GM21423 (cell line): ENCODE data around the gene GPALPP1.
"Not testable (repeated sequence)": the region's sequence is repeated elsewhere in the genome, so short reads cannot be mapped to it uniquely, and the experiment has no call there.

Source experiments
- ATAC-seq: cut with Tn5 transposase; IDR thresholded peaks from one replicate; pipeline ENCODE4 v1.9.1; 2021; ENCODE audit warnings: mild to moderate bottlenecking, moderate library complexity; ENCODE audit not compliant: unreplicated experiment

Gene GPALPP1, protein sequence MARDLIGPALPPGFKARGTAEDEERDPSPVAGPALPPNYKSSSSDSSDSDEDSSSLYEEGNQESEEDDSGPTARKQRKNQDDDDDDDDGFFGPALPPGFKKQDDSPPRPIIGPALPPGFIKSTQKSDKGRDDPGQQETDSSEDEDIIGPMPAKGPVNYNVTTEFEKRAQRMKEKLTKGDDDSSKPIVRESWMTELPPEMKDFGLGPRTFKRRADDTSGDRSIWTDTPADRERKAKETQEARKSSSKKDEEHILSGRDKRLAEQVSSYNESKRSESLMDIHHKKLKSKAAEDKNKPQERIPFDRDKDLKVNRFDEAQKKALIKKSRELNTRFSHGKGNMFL

DNA sequence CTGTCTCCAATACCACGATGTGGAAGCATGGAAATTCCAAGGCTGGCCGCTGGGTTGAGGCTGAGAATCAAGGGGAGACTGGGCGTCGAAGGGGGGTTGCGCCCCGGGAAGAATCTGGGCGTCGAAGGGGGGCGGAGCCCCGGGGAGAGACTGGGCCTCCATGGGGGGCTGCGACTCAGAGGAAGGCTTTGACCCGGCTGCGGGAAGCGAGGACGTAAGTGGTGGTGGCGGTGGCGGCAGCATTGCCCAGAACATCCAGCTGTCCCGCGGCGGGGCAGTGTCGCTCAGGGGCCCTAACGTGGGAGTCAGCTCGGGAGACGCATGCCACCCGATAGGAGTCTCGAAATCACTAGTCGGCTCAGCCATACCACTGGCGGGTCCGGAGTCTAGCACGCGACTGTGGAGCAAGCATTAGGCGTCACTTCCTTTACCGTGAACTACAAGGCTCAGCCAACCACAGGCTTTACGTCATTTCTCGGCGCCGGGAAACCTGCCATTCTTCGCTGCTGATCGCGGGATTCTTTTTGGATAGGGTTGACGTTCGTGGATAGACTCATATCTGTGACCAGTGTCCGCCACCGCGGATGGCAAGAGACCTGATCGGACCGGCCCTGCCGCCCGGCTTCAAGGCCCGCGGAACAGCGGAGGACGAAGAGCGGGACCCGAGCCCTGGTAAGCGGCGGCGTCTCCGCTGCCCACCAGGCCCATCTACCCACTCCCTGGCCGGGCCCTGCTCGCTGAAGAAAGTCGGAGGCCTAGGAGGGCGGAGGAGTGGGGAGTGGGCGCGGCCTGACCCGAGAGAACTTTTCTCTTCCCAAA is at the start of gene GPALPP1, which contains the start of gene NUFIP1:
GPALPP1 (plus strand) TSS at position 468 of the 819 bp plus-strand sequence; CDS start at position 585, 117 bp downstream.
NUFIP1 (minus strand) TSS at position 401 of the 819 bp plus-strand sequence; CDS start at position 366, 35 bp downstream.
- peak; percentile 98 for ATAC-seq

DNA sequence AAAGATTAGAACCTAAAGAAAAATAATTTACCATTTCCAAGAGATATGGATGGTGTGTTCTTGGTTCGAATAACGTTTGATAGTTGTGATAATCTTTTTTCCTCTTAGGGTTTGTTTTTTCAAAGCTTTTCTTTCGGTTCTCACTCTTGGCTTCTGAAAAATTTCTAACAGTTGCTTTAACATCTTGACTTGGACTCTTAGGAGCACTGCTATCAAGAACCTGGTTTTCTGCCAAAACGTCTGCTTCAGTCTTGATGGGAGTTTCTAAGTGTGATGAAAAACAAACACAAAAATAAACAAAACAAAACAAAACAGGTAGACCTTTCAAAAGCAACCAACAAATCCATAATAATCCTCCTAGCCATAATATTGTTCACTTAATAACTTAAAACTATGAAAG is 45.9 kb upstream of the GPALPP1 start:
- not testable (repeated sequence) for ATAC-seq

DNA sequence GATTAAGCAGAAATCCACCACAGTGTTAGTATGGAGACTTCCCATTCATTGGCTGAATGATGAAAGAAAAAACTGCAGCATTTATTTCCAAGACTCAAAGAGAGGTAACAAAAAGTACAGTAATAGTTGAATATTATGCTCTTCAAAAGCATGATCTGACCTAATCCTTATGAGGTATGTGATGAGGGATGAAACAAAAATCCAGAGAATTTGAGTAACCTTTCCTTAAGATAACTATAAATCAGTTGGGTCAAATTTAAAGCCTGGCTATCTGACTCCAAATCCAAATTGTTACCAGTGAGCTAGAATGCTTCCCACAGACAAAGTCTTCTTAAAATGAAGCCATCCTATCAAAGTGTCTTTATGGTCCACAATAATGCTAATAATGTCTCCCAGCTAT is 38.2 kb upstream of the GPALPP1 start:
- ATAC-seq = no peak

DNA sequence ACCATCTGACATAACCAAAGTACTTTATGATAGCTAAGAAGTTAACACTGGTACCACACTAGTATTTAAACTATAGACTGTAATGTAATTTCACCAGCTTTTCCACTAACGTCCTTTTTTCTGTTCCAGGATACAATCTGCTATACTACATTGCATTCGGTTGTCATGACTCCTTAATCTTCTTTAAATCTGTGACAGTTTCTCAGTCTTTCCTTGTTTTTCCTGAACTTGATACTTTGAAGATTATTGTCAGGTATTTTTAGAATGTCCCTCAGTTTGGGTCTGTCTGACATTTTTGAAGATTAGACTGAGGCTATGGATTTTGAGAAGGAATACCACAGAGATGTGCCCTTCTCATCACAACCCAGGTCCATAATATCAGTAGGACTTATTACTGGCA is 36.7 kb upstream of the GPALPP1 start:
- ATAC-seq = no peak

DNA sequence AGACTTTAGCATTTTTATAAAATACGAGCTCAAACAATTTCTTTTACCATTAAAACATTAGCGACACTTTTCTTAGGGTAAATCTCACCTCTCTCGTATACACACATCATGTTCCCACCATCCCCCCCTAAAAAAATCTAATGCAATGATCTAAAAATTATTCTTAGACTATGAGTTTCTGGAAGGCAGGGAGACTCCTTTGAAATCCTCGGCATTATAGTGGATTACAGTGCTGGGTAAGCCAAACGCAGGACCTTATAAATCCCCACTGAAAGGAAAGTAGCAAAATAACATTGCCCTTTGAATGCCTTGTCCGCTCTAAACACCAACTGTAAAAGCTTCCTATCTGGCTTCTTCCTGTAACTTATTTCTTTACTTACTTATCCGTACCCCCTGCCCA is 35.1 kb upstream of the GPALPP1 start:
- ATAC-seq = no peak

DNA sequence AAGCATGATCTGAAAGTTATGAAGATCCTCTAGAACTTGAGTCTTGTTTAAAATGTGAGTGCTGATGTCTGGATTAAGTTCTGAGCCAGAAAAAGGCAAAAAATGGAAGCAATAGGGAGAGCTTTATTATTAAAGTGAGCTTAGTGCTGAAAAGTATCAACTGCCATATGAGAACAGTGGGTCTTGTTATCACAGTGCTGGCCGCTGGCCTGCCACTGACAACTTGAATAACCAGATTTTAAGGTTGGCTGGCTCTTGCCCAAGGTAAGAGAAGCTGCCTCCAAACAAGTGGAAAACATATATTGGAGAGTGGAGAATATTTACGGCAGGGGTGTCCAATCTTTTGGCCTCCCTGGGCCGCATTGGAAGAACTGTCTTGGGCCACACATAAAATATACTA is 33.9 kb upstream of the GPALPP1 start:
- ATAC-seq = no peak

DNA sequence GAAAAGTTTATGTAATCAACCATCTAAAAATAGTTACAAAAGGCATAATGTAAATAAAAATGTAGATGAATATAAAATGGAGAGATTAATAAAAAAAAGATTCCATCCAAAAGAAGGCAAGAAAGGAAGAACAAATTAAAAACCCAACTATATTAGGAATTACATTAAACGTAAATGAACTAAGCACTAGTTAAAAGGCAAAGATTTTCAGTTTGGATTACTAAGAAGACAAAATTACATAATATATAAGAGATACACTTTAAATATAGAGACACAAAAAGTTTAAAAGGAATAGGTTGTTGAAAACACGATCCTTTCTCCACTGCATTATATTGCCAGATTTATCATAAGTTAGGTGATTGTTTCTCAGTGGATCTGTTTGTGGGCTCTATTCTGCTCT is 27.3 kb upstream of the GPALPP1 start:
- ATAC-seq = no peak

DNA sequence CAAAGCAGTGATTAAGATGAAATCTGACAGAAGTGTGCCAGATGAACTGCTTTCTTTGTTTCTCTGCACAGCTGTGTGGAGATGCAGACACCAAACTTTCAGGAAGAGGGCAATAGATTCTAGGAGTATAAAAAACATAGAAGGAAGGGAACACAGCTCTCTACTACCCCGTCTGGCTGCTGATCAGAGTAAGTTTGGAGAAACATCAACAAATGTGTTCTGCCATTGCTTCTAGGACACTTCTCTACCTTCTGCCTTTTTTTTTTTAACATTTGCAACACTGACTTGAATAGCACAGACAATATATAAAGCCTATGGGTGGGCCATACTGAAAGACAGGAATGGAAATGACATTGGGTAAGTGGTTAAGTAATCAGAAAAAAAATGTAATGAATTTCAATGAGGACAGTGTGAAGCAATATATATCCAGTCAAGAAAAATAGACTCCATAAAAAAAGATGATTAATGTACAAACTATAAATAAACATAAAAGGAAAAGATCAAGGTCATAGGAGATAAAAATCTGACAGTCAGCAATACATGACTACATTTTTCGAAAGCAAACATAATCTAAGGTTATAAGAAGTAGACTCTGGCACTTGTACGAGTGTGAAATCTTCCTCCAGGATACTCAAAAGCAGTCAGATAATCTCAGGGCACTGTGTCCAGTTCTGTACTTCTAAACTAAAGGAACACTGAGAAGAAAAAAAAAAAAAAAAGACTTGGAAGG is 21.5 kb upstream of the GPALPP1 start:
- no peak for ATAC-seq

DNA sequence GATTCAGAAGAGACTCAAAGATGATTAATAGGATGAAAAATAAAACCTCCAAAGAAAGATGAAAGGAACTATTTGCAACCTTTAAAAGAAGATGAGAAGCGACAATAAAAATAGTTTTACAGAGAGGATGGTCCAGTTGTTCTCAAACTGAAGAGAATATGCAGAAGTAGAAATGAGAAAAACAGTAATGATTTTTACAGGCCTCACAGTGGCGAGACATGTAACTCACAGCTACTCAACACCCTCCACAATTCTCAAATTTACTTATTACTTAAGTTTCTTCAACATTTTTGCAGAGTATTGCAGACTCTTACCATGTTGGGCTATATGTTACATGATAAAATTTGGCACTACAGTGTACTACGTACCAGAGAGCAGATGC is 20.9 kb upstream of the GPALPP1 start:
- no peak for ATAC-seq

DNA sequence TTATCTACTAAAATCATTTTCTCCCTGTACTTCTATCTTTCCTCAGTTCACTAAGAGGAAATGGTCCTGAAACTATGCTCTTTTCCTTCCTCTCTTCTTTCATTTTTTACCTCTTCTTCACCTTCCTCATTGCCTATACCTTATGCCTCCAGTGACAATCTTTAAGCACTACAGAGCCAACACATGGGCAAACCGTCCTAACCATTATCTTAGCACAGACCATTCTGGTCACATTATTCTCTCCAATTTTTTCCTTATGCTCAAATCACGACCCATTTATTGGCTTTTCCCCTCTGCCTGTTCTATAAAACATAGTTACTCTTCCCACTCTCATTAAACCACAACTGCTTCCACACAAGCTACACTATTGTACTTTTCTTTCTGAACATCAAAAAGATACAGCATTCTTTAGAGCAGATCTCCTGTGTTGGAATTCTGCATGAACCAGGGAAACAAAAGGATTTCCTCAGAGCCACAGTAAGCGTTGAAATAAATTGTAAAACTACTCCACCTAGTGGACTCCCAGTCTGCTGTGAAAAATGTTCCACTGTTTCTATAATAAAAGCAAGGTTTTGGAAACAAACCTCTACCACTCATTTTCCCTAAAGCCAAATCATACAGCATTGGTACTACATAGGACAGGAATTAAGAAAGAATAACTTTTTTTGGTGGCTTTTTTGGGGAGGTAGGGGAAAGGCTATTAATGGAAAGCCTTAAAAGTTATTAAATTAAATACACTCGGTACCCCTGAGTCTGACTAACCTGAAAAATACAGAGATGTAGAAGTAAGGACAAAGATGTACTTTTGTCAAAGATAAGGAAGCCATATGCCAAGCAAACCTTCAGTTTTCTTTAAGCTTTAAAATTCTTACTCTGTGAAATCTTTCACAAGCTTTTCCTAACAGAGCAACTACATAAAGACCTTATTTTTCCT is 19.5 kb upstream of the GPALPP1 start:
- ATAC-seq = no peak

DNA sequence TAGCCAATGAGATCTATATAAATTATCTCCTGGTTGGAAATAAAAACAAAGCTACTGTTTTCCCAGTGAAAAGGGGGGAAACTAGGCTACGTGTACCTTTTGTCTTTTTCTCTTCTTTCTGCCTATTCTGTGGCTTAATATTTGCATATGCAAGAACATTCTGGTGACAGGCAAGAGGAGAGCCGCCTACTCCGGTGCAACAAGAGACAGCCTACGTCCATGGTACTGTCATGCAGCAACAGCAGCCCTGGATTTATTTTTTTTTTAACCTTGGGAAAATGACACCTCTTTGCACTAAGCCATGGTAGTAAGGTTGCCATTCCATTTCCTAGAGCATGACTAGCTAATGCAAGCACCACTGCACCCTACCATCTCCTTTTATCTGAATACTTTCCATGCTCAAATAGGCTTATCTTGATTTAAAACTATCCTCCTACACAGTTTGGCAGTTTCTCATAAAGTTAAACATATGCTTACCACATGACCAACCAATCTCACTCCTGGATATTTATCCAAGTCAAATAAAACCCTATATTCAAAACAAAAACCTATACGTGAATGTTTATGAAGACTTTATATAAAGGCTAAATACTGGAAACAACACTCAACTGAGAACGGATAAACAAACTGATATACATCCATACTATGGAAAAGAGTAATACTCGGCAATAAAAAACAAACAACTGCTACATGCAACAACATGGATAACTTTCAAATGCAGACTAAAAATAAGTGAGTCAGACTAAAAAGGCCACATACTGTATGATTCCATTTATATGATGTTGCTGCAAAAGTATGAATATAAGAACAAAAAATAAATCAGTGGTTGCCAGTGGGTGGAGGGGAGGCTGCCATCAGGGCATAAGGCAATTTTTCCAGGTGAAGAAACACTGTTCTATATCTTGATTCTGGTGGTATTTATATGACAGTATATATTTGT is 17.4 kb upstream of the GPALPP1 start:
- ATAC-seq = no peak

DNA sequence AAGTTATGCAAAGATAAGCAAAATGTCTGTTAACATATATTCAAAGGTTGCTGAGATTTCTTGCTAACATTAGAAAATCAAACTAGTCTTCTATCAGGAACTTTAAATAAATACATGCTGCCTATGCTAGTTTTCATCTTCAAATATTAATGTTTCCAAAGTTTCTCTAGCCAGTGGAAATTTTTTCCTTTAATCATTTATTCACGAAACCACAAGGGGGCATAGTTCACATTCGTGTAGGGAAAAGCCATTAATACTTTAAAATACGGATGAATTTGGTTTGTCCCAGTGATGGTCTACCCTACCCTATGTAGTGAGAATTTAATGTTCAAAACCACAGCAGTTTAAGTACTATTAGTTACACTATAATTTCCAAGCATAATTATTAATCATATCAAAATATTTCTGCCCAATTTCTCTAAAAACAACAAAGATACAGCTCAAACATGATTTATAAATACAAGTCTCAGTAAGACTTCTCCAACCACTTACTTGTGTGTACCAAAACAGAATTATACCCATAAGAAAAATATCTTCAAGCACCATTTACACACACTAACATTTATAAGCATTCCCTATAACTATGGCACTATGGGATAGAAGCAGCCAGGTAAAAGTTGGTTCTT is 16.3 kb upstream of the GPALPP1 start:
- ATAC-seq = no peak

DNA sequence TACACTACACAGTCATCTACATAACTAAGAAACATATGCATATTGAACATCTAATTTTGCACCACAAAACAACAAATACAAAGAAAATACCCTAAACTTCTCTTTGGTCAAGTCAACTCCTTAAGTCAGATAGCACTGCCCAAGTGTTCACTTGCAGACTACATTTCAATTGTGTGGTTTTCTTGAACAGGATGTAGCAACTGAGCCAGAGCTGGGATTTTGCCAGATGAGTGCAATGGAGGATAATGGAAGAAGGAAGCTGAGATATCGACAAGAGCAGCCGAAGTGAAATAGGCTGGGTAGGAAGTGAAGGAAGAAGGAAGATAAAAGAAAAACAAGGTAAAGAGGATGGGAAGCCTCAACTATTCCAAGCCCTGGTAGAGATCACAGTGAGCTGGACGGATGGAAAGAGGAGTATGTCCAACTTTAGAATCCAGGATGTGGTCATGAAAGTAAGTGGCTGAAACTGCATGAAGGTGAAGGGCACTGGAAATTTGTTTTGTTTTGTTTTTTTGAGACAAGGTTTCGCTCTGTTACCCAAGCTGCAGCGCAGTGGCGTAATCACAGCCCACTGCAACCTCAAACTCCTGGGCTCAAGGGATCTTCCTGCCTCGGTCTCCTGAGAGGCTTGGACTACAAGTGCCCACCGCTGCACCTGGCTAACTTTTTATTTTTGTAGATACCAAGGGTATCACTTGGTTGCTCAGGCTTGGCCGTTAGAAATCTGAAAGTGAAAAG is 15.1 kb upstream of the GPALPP1 start:
- ATAC-seq = peak; percentile 70

DNA sequence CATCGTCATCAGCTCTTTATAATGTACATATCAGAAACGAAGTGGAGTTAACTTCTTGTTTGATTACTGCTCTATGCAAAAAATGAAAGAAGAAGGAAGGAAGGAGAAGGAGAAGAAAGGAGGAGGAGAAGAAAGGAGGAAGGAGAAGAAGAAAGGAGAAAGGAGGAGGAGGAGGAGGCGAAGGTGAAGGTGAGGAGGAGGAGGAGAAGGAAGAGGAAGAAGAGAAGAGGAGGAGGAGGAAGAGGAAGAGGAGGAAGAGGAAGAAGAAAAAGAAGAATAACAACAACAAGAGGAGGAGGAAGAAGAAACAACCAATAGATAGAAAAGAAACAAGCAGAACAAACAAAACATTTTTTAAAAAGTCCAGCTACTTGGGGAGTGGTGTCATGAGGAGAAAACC is 13.1 kb upstream of the GPALPP1 start:
- ATAC-seq = no peak

DNA sequence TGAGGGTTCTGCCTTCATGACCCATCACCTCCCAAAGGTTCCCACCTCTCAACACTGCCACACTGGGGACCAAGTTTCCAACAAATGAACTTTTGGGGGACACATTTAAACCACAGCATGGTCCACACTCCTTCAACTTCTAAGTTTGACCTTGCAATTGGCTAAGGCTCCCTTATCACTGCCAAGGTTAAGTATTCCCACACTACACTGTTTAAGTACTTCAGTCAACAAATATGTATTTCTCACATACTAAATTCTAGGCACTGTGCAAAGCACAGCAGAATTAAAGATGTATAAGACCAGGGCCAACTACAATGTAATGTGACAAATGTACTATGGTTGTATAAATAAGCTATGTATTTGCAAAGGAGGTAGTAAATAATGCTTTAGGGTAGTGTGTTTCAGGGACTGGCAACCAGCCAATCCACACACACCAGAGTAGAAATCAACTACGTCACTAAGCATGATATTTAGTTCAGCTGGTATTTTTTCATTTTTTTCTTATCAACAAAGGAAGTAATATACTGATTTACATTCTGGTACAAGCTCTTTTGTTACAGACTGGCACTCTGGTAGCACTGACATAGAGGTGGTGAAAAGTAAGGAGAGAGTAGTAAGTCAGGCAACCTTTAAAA is 12.3 kb upstream of the GPALPP1 start:
- no peak for ATAC-seq

DNA sequence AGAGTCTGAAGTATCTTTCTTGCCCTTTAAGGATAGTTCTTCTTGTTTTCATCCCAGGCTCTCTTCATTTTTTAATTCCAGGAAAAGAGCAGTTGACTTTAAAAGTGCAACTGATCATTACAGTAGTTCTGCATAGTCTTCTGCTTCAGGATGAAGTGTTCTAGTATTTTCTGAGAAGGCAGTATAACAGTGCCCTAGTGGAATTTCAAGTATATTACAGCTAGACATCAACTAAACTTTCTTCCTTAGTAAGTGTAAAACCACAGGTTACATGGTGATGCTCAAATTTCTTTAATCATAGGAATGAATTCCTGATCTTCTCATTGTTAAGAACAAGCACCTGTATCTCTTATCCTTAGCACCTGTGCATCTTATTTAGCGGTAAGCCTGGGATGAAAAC is 11.0 kb upstream of the GPALPP1 start:
- ATAC-seq = no peak

DNA sequence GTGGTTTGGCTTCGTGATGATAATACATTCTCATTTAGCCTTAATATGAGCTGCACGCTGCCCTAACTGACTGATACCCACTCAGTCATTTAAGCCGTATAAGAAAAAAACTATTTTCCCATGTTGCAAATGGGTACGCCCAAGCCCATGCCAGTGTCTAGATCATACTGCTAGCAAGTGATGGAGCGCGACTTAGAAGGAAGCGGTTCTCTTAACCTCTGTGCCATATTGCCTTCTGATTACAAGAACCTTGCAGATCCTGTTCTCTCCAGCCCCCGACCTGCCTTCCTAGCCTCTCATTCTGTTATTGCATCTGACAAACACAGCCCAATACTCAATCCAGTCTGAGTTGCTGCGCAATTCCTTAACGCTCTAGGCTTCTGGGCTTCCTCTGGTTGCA is 603 bp downstream of the GPALPP1 start:
- no peak for ATAC-seq

DNA sequence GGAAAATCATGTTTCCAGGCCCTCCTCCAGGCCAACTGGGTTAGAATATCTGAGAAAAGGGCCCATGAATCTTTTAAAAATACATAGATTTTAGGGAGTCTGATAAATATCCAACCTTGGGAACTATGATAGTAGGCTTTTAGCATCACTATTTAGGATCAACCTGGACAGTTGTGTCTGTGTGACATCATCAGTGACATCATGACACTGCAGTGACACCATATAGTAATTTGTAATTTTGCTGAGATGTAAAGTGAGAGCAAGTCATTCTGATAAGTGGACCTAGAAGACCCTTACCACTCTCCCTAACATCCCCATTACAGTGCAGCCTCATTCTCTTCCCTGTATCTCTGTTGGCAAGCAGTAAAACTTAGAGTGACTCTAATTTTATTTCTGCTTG is 14.1 kb downstream of the GPALPP1 start:
- no peak for ATAC-seq
